Suppressor macrophage treated with lipopolysaccharide for 1 hour (primary cell): ENCODE results near the gene GARRE1.
A peak's percentile ranks its signal among the peaks of the same experiment; 100 is the strongest.
"Not testable (repeated sequence)": the region's sequence is repeated elsewhere in the genome, so short reads cannot be mapped to it uniquely, and the experiment has no call there.

Experiments used
- DNase-seq, 3 donors: peaks; one replicate each; pipeline ENCODE4 v3.0.0-alpha.2; 2020 to 2022

Gene GARRE1

DNA sequence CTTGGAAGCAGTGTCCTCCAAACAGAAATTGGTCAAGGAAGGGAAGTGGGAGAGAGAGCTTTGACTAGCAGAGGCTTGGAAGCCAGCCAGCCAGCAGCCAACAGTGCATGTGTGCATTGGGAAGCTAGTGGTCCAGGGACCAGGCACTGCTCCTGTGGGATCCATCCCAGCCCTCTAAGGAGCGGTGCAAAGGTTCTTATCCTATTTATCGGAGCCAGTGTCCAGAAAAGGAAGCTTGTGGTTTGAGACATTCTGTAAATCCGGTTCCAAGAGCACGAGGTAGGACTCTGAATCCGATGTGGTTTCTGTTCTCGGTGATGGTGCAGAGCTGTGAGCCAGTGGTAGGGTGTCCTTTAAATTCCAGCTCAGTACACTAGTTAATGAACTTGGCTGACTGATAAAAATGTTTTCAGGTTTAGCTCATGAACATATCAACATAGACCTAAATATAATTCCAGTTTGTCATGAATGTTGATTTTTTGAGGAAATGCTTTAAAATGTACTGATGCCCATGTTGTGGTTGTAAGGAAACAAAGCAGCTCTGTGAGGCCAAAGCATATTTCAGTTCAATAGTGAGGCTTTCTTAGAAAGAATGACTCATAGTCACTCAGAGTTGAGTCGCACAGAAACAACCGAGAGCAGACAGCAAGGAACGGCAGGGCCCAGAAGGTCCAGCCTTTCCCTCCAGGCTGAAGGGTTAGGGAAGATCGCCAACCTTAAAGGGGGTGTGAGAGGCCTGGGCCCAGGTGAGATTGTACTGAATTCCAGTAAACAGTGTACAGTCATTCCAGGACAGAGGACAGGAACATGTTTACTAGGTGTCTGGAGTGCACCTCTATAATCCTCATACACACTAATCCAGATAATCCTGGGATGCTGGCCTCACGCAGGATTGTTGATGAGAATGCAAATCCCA, 21.5 kb upstream of the GARRE1 start:
- peak; percentile 71 to 81 (median 76) for DNase-seq

DNA sequence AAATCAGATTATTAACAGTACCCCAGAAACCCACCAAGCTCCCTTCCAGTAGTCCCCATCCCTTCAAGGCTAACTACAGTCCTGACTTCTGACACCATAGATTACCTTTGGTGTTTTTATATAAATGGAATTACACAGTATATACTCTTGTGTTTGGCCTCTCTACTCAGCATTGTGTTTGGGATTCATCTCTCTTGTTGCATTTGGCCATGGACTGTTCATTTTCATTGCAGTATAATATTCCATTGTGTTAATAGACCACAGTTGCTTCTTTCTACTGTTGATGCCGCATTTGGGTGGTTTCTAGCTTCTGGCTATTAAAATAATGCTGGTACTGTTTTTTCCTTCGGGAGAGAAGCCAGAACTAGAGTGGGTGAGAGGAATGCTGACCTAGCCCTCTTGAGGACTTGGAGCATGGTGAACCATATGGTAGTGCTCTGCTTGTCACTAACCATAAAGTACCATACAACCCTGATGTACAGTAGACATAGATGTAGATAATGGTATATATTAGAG, 18.9 kb upstream of the GARRE1 start:
- no peak for DNase-seq

DNA sequence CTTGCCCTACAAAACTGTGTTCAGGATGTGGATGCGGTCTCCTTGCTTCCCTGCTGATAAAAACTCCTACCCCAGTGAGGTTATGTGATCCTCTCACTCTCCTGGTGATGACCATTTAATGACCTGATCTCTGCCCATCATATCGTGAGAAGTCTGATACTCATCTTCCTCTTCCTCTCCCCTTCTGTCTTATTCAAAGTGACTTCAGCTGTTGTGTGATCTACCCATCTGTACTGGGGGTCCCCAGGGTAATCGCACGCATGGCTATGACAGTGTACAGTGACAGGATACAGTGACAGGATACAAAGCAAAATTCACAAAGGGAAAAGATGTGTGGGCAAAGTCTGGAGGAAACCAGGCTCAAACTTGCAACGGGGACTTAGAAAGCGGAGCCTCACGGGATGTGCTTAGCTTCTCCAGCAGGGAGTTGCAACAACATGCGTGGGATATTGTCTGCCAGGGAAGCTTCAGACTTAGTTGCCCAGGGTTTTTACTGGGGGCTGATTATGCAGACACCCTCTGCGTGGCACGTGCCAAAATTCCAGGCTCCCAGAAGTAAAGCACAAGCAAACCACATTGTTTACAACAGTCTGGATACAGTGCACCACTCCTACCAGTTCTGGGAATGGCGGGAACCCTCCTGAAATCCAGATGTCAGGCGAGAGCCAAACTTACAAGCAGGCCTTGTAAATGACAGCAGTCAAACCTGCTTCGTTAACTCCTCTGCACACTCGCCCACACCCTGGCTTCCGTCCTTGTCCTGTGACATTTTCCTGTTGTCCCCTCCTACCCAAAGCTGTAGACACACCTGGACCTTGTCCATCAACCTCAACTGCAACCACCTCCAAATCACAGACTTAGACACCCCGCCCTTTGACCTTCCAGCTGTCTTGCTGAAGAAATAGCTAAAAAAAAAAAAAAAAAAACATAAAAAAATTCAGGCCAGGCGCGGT, 18.0 kb upstream of the GARRE1 start:
- DNase-seq, result no peak

DNA sequence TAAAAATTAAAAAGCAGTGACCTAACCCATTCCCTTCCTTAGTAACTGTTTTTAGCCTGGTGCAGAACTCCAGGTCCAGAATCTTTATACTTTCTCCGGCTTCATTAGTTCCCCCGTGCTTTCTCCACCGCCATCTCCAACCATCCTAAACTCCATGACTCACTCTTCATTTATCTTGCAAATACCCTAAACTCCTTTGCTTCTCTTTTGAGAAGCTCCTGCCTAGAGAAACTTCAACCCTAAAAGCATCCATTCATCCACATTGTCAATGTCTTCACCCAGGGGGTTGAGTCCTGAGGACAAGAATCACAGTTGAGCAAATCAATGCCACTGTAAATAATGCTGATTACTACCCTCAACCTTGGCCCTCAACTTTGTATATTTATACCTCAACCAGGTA, 17.1 kb upstream of the GARRE1 start:
- DNase-seq, result no peak

DNA sequence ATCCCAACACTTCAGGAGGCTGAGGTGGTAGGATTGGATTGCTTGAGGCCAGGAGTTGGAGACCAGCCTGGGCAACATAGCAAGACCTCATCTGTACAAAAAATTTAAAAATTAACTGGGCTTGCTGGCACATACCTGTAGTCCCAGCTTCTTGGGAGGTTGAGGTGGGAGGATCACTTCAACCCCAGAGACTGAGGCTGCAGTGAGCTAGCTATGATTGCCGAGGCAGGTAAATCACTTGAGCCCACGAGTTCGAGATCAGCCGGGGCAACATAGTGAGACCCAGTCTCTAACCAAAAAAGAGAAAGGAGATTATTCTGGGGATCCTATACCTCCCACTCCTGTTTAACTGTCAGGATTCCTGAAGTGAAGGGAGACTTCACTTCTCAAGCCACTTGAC, 16.4 kb upstream of the GARRE1 start:
- no peak for DNase-seq

DNA sequence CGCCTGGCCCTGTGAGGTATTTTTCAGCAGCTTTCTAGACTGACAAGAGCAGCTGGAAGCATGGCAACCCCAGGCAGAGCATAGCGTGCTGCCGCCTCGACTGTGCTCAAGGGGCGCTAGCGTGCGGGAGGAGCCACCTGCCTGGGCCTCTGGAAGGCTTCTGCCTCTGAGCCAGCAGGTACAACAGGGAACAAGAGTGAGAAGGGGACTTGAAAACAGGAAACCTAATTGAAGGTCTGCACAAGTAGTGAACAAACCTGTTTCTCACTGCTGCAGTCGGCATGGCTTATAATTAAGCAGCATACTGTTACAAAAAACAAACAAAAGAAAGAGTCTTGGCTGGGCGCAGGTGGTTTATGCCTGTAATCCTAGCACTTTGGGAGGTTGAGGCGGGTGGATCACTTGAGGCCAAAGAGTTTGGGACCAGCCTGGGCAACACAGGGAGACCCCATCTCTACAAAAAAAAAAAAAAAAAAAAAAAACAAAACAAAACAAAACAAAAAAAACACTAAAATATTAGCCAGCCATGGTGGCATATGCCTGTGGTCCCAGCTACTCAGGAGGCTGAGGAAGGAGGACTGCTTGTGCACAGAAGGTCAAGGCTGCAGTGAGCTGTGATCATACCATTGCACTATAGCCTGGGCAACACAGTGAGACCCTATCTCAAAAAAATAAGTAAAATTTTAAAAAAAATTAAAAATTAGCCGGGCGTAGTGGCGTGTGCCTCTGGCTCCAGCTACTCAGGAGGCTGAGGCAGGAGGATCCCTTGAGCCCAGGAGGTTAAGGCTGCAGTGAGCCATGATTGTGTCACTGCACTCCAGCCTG, 12.6 kb upstream of the GARRE1 start:
- DNase-seq, result no peak

DNA sequence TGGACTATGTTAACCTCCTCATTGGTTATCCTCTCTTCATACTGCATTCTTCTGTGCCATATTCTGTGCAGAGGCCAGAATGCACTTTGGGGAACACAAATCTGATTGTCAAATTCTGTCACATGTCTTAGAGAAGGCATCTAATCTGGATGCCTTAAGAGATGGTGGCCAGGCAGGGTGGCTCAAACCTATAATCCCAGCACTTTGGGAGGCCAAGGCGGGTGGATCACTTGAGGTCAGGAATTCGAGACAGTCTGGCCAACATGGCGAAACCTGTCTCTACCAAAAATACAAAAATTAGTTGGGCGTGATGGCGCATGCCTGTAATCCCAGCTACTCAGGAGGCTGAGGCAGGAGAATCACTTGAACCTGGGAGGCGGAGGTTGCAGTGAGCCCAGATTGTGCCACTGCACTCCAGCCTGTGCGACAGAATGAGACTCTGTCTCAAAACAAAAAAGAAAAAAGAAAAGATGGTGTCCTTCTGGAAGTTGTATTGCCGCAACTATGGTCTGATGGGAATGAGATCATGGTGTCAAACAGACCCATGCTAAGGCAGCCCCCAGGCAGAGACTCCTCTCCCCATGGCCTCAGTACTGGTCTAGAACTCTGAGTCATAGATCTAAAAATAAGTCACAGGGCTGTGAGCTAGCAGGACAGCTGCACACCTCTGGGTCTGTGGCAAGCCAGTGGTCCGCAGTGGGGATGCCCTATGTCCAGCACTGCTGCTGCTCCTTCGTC, 11.0 kb upstream of the GARRE1 start:
- DNase-seq, result not testable (repeated sequence)

DNA sequence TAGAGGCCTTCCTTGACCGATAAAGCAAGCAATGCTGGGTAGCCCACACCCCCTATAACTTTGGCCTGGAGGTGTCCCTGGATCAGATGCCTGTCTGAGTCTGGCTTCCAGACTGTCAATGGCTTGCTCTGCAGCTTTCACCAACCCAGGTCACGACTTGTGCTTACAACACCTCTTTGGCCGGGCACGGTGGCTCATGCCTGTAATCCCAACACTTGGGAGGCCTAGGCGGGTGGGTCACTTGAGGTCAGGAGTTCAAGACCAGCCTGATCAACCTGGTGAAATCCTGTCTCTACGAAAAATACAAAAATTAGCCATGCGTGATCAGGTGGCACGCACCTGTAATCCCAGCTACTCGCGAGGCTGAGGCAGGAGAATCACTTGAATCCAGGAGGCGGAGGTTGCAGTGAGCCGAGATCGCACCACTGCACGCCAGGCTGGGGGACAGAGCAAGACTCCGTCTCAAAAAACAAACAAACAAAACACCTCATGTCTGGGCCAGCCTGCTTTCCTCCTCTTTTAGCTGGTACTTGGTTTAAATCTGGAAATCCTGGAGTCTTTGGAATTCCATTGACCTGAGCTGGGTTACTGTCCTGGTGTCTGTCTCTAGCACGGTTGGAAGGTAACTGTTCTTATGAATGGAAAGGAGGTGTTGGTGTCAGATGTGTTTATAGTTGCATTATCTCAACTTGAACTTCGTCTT, 10.3 kb upstream of the GARRE1 start:
- DNase-seq, result no peak

DNA sequence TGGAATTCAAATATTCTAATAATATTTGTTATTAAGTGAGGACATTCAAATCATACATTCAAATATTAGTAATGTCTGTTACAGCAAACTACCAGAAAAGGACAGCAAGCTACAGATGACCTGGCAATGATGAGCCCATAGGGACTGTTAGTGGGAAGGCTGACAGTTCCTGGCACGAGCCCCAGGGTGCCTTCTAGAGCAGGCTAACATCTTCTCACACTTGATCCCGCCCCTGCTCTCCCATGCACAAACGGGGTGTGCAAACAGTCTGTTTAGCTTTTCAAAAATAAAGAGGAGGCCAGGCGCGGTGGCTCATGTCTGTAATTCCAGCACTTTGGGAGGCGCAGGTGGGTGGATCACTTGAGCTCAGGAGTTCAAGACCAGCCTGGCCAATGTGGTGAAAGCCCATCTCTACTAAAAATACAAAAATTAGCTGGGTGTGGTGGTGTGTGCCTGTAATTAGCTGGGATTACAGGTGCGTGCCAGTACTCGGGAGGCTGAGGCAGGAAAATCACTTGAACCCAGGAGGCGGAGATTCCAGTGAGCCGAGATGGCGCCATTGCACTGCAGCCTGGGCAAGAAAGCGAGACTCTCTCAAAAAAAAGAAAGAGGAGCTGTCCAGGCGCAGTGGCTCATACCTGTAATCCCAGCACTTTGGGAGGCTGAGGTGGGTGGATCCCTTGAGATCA, 9.6 kb upstream of the GARRE1 start:
- DNase-seq, result no peak

DNA sequence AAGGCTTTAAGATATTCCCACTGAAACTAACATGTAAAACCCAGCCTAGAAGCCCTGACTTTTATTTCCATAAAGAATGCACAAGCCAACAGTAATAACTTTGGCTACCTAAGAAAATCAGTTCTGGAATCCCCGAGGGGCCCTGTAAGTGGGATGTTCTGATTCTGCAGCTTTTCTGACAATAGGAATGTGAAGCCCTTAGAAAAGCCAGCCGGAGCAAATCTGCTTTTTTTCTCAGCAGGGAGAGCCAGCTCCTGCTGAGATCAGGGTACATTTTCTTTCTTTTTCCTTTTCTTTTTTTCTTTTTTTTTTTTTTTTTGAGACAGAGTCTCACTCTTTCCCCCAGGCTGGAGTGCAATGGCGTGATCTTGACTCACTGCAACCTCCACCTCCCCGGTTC, 8.0 kb upstream of the GARRE1 start:
- no peak for DNase-seq

DNA sequence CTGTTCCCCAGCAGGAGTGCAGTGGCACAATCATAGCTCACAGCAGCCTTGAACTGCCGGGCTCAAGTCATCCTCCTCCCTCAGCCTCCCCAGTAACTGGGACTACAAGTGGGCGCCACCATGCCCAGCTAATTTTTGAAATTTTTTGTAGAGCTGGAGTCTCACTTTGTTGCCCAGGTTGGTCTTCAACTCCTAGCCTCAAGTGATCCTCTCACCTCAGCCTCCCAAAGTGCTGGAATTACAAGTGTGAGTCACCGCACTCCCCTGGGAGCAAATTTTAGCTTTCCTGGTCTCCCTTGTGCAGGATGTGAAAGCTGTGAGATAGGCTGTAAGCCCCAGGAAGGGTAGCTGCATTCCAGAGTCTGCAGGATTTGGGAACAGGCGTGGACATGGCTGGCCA, 5.4 kb upstream of the GARRE1 start:
- no peak for DNase-seq

DNA sequence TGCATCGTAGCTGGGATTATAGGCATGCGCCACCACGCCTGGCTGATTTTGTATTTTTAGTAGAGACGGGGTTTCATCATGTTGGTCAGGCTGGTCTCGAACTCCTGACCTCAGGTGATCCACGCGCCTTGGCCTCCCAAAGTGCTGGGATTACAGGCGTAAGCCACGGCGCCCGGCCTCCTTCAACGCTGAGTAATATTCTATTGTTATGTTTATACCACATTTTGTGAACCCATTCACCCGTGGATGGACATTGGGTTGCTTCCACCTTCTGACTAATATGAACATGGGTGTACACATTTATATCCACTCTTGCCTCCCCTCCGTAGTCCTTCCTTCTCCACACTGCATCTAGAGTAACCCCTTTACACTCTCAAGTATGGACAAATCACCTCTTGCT, 1.2 kb upstream of the GARRE1 start:
- not testable (repeated sequence) for DNase-seq

DNA sequence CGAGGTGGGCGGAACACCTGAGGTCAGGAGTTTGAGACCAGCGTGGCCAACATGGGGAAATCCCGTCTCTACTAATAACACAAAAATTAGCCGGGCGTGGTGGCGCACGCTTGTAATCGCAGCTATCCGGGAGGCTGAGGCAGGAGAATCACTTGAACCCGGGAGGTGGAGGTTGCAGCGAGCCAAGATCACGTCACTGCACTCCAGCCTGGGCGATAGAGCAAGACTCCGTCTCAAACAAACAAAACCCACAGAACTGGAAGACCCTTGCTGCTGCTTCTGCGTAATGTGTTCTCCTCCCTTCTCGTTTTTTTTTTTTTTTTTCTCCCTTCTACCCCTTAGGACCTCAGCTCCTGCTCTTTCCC, 691 bp upstream of the GARRE1 start:
- not testable (repeated sequence) for DNase-seq

DNA sequence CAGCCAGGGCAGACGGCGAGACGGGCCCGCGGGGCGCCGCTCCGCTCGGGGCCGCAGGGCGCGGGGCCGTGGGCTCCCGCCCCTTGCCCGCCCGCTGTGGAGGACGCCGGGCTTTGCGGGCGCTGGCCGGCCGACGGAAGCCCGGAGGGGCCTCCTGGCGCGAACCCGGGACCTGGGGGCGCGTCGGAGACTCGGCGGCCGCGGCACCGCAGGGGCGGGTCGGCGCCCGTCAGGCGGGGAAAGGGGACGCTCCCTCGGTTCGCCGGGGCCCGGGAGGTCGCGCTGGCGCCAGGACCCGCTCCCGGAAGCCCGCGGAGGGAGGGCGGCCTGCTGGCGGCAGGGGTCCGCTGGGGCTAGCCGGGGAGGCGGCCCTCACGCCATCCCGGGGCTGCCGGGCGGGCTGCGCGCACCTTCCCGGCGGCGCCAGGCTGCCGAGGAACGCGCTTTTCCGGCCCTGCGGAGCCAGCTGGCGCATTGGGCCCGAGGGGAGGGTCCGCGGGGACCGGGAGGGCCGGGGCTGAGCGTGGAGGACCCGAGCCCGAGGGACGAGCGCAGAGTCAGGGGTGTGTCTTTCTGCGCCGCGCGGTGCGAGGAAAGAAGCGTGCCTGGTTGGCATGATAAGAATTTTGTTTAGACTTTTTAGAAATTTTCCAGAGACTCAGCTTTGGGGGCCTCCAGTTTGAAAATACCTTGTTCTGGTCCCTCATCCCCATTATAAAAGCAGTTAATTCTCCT, 511 bp downstream of the GARRE1 start:
- DNase-seq, result peak; percentile 46 to 71 (median 49)

DNA sequence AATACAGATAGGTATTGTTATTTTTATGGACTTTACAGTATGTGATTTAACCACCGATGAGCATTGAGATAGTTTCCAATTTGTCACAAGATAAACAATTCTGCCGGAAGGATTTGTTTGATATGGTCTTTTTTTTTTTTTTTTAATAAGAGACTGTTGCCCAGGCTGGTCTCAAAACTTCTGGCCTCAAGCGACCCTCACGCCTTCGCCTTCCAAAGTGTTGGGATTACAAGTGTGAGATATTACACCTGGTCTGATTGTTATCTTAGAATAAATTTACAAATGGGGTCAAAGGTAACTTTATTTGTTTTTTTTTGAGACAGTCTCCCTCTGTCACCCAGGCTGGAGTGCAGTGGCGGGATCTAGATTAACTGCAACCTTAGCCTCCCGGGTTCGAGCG, 1.2 kb downstream of the GARRE1 start:
- DNase-seq, result no peak

DNA sequence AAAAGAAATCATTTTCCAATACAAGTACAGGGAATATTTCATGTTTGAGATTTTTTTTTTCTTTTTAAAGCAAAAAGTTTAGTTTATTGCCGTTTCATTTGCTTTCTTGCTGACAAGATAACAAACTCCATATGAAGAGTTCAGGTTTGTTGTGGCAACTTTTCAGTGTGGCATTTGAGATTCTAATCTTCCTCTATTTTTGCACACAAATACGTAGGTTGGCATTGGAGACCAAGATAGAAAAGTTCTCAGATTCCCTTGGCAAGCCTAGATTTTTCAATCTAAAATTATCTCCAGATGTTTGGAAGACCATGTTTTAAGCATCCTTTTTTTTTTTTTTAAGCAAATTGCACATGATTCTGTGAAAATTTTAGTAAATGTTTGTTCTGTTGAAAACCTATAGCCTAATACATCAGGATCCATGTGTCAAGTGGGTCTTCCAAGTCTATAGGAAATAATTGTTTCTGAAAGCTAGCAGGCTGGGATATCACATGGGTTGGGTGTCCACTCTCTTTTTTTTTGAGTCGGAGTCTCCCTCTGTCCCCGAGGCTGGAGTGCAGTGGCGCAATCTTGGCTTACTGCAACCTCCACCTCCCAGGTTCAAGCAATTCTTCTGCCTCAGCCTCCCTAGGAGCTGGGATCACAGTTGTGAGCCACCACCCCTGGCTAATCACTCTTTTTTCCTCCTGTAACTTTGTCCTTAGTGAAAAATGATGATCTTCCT, 2.6 kb downstream of the GARRE1 start:
- no peak for DNase-seq

DNA sequence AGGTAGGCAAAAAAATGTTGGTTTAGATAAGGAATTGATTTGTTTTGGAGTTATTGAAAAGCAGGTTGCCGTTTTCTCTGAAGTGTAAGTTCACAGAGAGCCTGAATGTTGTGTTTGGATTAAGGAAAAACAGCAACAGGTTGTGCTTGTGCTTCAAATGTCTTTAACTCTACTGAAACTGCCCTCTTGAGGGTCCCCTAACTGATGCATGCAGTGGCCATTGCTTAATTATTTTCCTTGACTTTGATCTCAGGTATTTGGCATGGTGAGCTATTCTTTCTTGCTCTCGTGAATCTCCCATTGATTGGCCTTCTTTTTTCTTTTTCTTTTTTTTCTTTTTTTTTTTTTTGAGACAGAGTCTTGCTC, 3.2 kb downstream of the GARRE1 start:
- no peak for DNase-seq

DNA sequence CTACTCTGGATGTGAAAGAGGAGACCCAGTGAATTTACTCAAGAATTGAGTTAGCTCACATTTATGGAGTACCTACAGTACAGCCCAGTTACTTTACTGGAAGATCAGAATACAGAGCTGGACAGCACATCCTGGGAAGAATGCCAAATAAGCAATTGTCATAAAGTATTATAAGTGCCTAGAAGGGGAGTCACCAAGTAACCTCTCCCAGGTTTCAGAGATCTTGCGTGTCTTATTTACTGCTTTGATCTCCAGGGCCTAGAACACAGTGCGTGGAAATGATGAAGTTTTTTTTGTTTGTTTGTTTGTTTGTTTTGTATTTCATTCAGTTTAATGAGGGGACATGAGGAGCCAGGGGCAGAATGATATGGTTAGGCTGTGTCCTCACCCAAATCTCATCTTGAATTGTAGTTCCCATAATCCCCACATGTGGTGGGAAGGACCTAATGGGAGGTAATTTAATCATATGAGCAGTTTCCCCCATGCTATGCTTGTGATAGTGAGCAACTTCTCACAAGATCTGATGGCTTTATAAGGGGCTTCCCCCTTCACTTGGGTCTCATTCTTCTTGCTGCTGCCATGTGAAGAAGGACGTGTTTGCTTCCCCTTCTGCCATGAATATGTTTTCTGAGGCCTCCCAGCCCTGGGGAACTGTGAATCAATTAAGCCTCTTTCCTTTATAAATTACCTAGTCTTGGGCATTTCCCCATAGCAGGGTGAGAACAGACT, 5.2 kb downstream of the GARRE1 start:
- DNase-seq, result peak; percentile 28 to 45 (median 34)

DNA sequence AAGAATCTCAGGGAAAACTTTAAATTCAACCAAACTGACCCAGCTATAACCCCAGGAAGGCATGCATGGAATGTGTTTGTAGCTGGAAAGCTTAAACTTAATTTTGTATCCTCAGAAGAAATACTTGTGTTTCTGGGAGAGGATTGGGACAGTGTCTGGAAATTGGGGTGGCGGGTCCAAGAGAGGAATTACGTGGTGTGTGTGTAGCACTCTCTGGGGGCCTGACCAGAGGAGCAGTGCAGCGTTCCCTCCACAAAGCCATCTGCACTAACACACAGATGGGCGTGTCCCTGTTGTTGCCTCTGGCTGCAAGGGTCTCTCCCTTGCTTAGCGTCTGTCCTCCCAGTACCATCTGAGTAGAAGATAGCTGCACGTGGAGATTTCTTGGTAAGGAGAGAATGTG, 6.4 kb downstream of the GARRE1 start:
- no peak for DNase-seq
